ENCODE results near the gene FBXO27.

Gene FBXO27

GRCh38 chr19:38985262-38985661, 47.1 kb downstream of the FBXO27 start:
- peak; percentile 99 for DNase-seq

GRCh38 chr19:38980583-38981374, 51.6 kb downstream of the FBXO27 start:
- DNase-seq = no peak

GRCh38 chr19:38979812-38980211, 52.5 kb downstream of the FBXO27 start:
- DNase-seq = no peak

GRCh38 chr19:38978326-38978689, 54.0 kb downstream of the FBXO27 start:
- DNase-seq = no peak

GRCh38 chr19:38977445-38978325, 54.7 kb downstream of the FBXO27 start:
- no peak for DNase-seq

GRCh38 chr19:38975861-38976271, 56.5 kb downstream of the FBXO27 start:
- peak; percentile 89 for DNase-seq

- peak; percentile 89 for DNase-seq
These were observed 57.0 kb downstream of the FBXO27 start, which contains the start of gene FBXO17 for GRCh38 chr19:38975214-38975860. Gene FBXO17, minus strand, starts transcription at chr19:38975742. Its CDS starts 25,423 bp downstream, at chr19:38950319.

GRCh38 chr19:38974624-38975213, 57.6 kb downstream of the FBXO27 start:
- no peak for DNase-seq

Measured in NCI-H82 (cell line).